A673 (cell line): ENCODE results near the gene LCA5L. TPM values are rescaled to one million over a fixed set of nuclear protein-coding genes. Genes with fewer than 3 reads are reported as not detected.
"Not testable (repeated sequence)": the region's sequence is repeated elsewhere in the genome, so short reads cannot be mapped to it uniquely, and the experiment has no call there.

ENCODE experiments used
- BruUV-seq: library from RNA; stranded (reverse); fragments of 400-500 nt; replicated peaks from 2 replicates; lab custom pipeline; 2021; lab: Mats Ljungman, UMichigan
- CTCF ChIA-PET: fragments of 300-600 bp; sonication (Branson Sonifier 250); formaldehyde crosslinking; loops from one replicate; lab custom pipeline; 2022; ENCODE audit warnings: antibody characterized with exemption; lab: Charles Lee
- POLR2A ChIA-PET: fragments of 300-600 bp; sonication (Branson Sonifier 250); formaldehyde crosslinking; loops from one replicate; lab custom pipeline; 2022; ENCODE audit warnings: antibody characterized with exemption; ENCODE audit not compliant: low non-redundant PET; lab: Charles Lee
- DNase-seq: peaks from one replicate; pipeline ENCODE4 v3.0.0-alpha.2; 2015; ENCODE audit warnings: low spot score
- H3K27ac ChIP-seq: fragments of 200-600 bp; sonication (generic); 2 replicates; pipeline ENCODE4 v1.5.1; 2016; ENCODE audit warnings: mixed run types, low read depth, mild to moderate bottlenecking, mixed read lengths, antibody characterized with exemption, low read length; ENCODE audit not compliant: poor library complexity, severe bottlenecking
- H3K27me3 ChIP-seq: fragments of 200-600 bp; sonication (generic); replicated peaks from 2 replicates; pipeline ENCODE4 v1.6.1; 2017; ENCODE audit warnings: mixed run types, low read depth, mild to moderate bottlenecking, mixed read lengths, antibody characterized with exemption, low read length; ENCODE audit not compliant: insufficient read depth, poor library complexity
- H3K36me3 ChIP-seq: fragments of 200-600 bp; sonication (generic); 2 replicates; pipeline ENCODE4 v1.6.1; 2016; ENCODE audit warnings: mixed run types, mild to moderate bottlenecking, mixed read lengths, antibody characterized with exemption, low read length; ENCODE audit not compliant: insufficient read depth, poor library complexity, severe bottlenecking
- H3K4me1 ChIP-seq: fragments of 200-600 bp; sonication (generic); 2 replicates; pipeline ENCODE4 v1.6.1; 2017; ENCODE audit warnings: mixed run types, mild to moderate bottlenecking, mixed read lengths, antibody characterized with exemption, low read length; ENCODE audit not compliant: insufficient read depth, poor library complexity, severe bottlenecking
- H3K4me3 ChIP-seq: fragments of 200-600 bp; sonication (generic); 2 replicates; pipeline ENCODE4 v1.5.1; 2016; ENCODE audit warnings: low read depth, mixed run types, mild to moderate bottlenecking, mixed read lengths, low read length; ENCODE audit not compliant: poor library complexity, severe bottlenecking
- H3K9me3 ChIP-seq: fragments of 200-600 bp; sonication (generic); 2 replicates; pipeline ENCODE4 v1.6.1; 2016; ENCODE audit warnings: mixed run types, low read depth, mild to moderate bottlenecking, mixed read lengths, antibody characterized with exemption, low read length; ENCODE audit not compliant: poor library complexity, severe bottlenecking
- CTCF ChIP-seq: fragments of 300-800, 200-600 bp; sonication (generic); conservative IDR thresholded peaks from 2 replicates; pipeline ENCODE4 v1.5.1; 2017; ENCODE audit warnings: low read depth, mild to moderate bottlenecking, antibody characterized with exemption, low read length, moderate library complexity, mixed read lengths
- EZH2 ChIP-seq: fragments of 200-600 bp; sonication (generic); IDR thresholded peaks from 2 replicates; pipeline ENCODE4 v1.6.1; 2017; ENCODE audit warnings: borderline replicate concordance, low read depth, mild to moderate bottlenecking, mixed read lengths, antibody characterized with exemption, low read length; ENCODE audit not compliant: poor library complexity, severe bottlenecking
- intact Hi-C: fragments of 100-400 bp; cut with micrococcal nuclease; formaldehyde crosslinking; loops from one replicate; pipeline ENCODE4 v1.10.0; 2022; ENCODE audit not compliant: unreplicated experiment
- total RNA-seq: library from RNA; stranded (reverse); gene quantifications from 2 replicates; pipeline ENCODE4 v1.2.3, GENCODE V29; 2021

The LCA5L gene
- total RNA-seq, 1 experiment from 2014 or later: 0.69 TPM

DNA sequence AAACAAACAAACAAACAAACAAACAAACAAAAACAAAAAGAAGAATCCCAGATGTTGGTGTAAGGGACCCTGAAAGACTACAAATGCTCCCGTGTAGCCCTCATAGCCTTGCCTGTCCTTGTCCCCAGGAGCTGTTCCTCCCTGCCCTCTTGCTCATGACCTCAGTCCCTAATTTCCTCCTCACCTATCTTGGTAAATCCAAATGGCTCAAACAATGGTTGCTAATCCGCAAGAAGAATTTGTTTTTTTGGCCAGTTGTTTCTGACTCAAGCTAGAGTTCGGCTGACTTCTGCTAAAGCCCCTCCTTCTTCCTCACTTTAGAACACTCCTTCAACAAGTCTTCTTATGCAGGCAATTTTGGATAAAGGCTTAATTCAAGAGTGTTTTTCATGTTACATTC is 15.6 kb downstream of the LCA5L start:
- H3K4me1 ChIP-seq: no peaks in the 10 kb centered on the region
- POLR2A ChIA-PET: no interaction called here

DNA sequence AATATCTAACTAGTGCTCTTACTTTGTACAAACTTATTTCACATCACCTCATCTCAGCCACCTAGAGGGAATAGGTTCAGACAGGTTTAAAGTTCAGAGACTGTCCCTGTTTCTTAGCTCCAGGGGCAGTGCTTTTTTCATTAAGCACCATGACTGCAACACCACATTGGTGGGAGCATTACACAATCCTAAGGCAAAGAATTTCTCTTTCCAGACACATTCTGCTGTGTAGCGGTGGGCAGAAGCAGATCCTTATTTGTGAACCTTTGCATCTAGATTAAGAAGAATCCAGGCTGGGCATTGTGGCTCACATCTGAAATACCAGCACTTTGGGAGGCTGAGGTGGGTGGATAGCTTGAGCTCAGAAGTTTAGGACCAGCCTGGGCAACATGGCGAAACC is 16.1 kb downstream of the LCA5L start:
- intact Hi-C loops: no loop called here
- CTCF ChIA-PET: no interaction called here
- Histone ChIP-seq H3K36me3 (no peaks in the 10 kb centered on the region), H3K4me3 (no peak overlapping the region), H3K9me3 (no peaks in the 10 kb centered on the region), H3K27me3 (no peaks in the 10 kb centered on the region), H3K27ac (no peak overlapping the region), H3K4me1 (no peaks in the 10 kb centered on the region)
- POLR2A ChIA-PET: no interaction called here
- BruUV-seq: no TSS peak
- TF ChIP-seq CTCF (no peak), EZH2 (no peak)
- DNase-seq: no peak

More for the DNA sequence above, 15.6 kb downstream of the LCA5L start:
- Histone ChIP-seq H3K27me3 (no peaks in the 10 kb centered on the region), H3K27ac (no peak overlapping the region), H3K36me3 (no peaks in the 10 kb centered on the region), H3K9me3 (no peaks in the 10 kb centered on the region), H3K4me3 (no peak overlapping the region)
- TF ChIP-seq CTCF (no peak), EZH2 (no peak)
- intact Hi-C loops: no loop called here
- CTCF ChIA-PET: no interaction called here
- no TSS peak for BruUV-seq
- no peak for DNase-seq

- Histone ChIP-seq H3K9me3 (no peaks in the 10 kb centered on the region), H3K4me1 (no peaks in the 10 kb centered on the region), H3K4me3 (no peak overlapping the region), H3K27me3 (no peaks in the 10 kb centered on the region), H3K27ac (no peak overlapping the region), H3K36me3 (no peaks in the 10 kb centered on the region)
- no peak for DNase-seq
- TF ChIP-seq CTCF (no peak), EZH2 (no peak)
- no TSS peak for BruUV-seq
- CTCF ChIA-PET: no interaction called here
- intact Hi-C loops: no loop called here
- POLR2A ChIA-PET: no interaction called here
These were observed 22.9 kb downstream of the LCA5L start for GRCh38 chr21:39422527-39423241.

GRCh38 chr21:39419204-39419603 is 26.4 kb downstream of the LCA5L start:
- POLR2A ChIA-PET, intact Hi-C loops, CTCF ChIA-PET, H3K9me3 ChIP-seq, BruUV-seq, DNase-seq, H3K27me3 ChIP-seq, H3K27ac ChIP-seq, H3K4me1 ChIP-seq, H3K36me3 ChIP-seq, H3K4me3 ChIP-seq: not testable (repeated sequence)
